CD14-positive monocyte (primary cell): ENCODE data around the gene CDK6. TPM values are rescaled to one million over a fixed set of nuclear protein-coding genes. Genes with fewer than 3 reads are reported as not detected.

Experiments used
- DNase-seq, 3 donors: peaks; one replicate each; pipeline ENCODE4 v3.0.0-alpha.2; 2011 to 2022
- H2AFZ ChIP-seq: 2 replicates; pipeline ENCODE4 v1.6.0; 2012; ENCODE audit warnings: mild to moderate bottlenecking, low read depth, low read length, inconsistent platforms; ENCODE audit not compliant: insufficient read depth, poor library complexity, severe bottlenecking
- H3K27ac ChIP-seq, 2 donors: 1 replicate in 1 of 2; 2 replicates in 1 of 2; pipeline ENCODE4 v1.5.1; 2012 to 2013; ENCODE audit warnings: low read length in 2 of 2, control low read depth in 1 of 2, inconsistent platforms in 1 of 2, low read depth in 1 of 2, mild to moderate bottlenecking in 1 of 2
- H3K27me3 ChIP-seq, 2 donors: one replicate each; pipeline versions ENCODE4 v1.6.0 to v1.6.1; 2011 to 2013; ENCODE audit warnings: low read length in 2 of 2; ENCODE audit not compliant: control insufficient read depth in 2 of 2, insufficient read depth in 2 of 2
- H3K36me3 ChIP-seq, 2 donors: replicated peaks in 1 of 2; 1 replicate in 1 of 2; 2 replicates in 1 of 2; pipeline versions ENCODE4 v1.5.1 to v1.6.1; 2012 to 2013; ENCODE audit warnings: low read length in 2 of 2, control low read depth in 1 of 2, inconsistent platforms in 1 of 2, mild to moderate bottlenecking in 1 of 2; ENCODE audit not compliant: insufficient read depth in 2 of 2, control insufficient read depth in 1 of 2
- H3K4me1 ChIP-seq, 2 donors: 1 replicate in 1 of 2; 2 replicates in 1 of 2; pipeline versions ENCODE4 v1.5.1 to v1.6.1; 2012 to 2013; ENCODE audit warnings: low read length in 2 of 2, control low read depth in 1 of 2, inconsistent platforms in 1 of 2, mild to moderate bottlenecking in 1 of 2, moderate library complexity in 1 of 2; ENCODE audit not compliant: insufficient read depth in 2 of 2, control insufficient read depth in 1 of 2
- H3K4me2 ChIP-seq: replicated peaks from 2 replicates; pipeline ENCODE3; 2012; ENCODE audit warnings: low read length, moderate library complexity, mild to moderate bottlenecking; ENCODE audit not compliant: poor library complexity, severe bottlenecking; ENCODE audit errors: extremely low read depth
- H3K4me3 ChIP-seq, 3 experiments: fragments of 200-600 bp in 1 of 3; sonication (generic) in 1 of 3; replicated peaks in 1 of 3; 1 replicate in 2 of 3; 2 replicates in 1 of 3; pipeline ENCODE4 v1.5.1; 2011 to 2013; ENCODE audit warnings: low read length in 3 of 3, mild to moderate bottlenecking in 3 of 3, control low read depth in 2 of 3, low read depth in 2 of 3, inconsistent platforms in 1 of 3, moderate library complexity in 1 of 3
- H3K79me2 ChIP-seq: 2 replicates; pipeline ENCODE4 v1.6.0; 2012; ENCODE audit warnings: mild to moderate bottlenecking, control low read depth, inconsistent platforms, low read length, moderate library complexity; ENCODE audit not compliant: insufficient read depth
- H3K9ac ChIP-seq: 2 replicates; pipeline ENCODE4 v1.6.0; 2017; ENCODE audit warnings: low read length, mild to moderate bottlenecking; ENCODE audit not compliant: insufficient read depth, poor library complexity, severe bottlenecking
- H3K9me3 ChIP-seq, 2 donors: replicated peaks in 1 of 2; 1 replicate in 1 of 2; 2 replicates in 1 of 2; pipeline versions ENCODE4 v1.5.1 to v1.6.1; 2012 to 2013; ENCODE audit warnings: low read length in 2 of 2, control low read depth in 1 of 2; ENCODE audit not compliant: control insufficient read depth in 1 of 2, insufficient read depth in 1 of 2
- H4K20me1 ChIP-seq: 2 replicates; pipeline ENCODE4 v1.6.0; 2012; ENCODE audit warnings: mild to moderate bottlenecking, low read length, control low read depth, moderate library complexity; ENCODE audit not compliant: insufficient read depth
- H3K27ac Mint-ChIP-seq, 7 donors: one replicate each; pipeline ENCODE4 v1.8.0; 2020; ENCODE audit warnings: mild to moderate bottlenecking in 7 of 7, mixed read lengths in 7 of 7, moderate library complexity in 6 of 7, inconsistent platforms in 2 of 7
- H3K27me3 Mint-ChIP-seq, 3 donors: one replicate each; pipeline ENCODE4 v1.8.0; 2021 to 2022; ENCODE audit warnings: low read depth in 3 of 3, mild to moderate bottlenecking in 3 of 3, mixed read lengths in 3 of 3, moderate library complexity in 3 of 3, inconsistent platforms in 1 of 3
- H3K36me3 Mint-ChIP-seq, 2 donors: one replicate each; pipeline ENCODE4 v1.8.0; 2020; ENCODE audit warnings: mixed read lengths in 2 of 2, inconsistent platforms in 1 of 2, mild to moderate bottlenecking in 1 of 2
- H3K4me1 Mint-ChIP-seq: one replicate; pipeline ENCODE4 v1.8.0; 2020; ENCODE audit warnings: mild to moderate bottlenecking, mixed read lengths
- H3K4me3 Mint-ChIP-seq, 2 donors: one replicate each; pipeline ENCODE4 v1.8.0; 2020; ENCODE audit warnings: mild to moderate bottlenecking in 2 of 2, mixed read lengths in 2 of 2, moderate library complexity in 1 of 2
- H3K9me3 Mint-ChIP-seq, 7 donors: one replicate each; pipeline ENCODE4 v1.8.0; 2020 to 2022; ENCODE audit warnings: mixed read lengths in 7 of 7, mild to moderate bottlenecking in 6 of 7, moderate library complexity in 6 of 7, inconsistent platforms in 2 of 7
- CTCF ChIP-seq: fragments of 200-600 bp; IDR thresholded peaks from one replicate; pipeline ENCODE4 v1.8.0; 2022; ENCODE audit warnings: antibody characterized with exemption, mild to moderate bottlenecking
- WGBS: methylation state at CpG from one replicate; pipeline ENCODE4 v1.1.5; 2013; ENCODE audit warnings: missing lambda C conversion rate; ENCODE audit not compliant: insufficient coverage; 5-methylcytosine and 5-hydroxymethylcytosine counted together
- intact Hi-C, 2 donors: fragments of 100-400 bp; cut with micrococcal nuclease; formaldehyde crosslinking; loops; one replicate each; pipeline versions ENCODE4 v1.15.0 to v1.15.1; 2023
- polyA plus RNA-seq, 3 donors: library from polyadenylated mRNA; depleted of rRNA in 1 of 3; unstranded in 2 of 3; stranded (reverse) in 1 of 3; fragments of 300-500 nt in 2 of 3; fragments of >200 nt in 1 of 3; fragmentation: Illumina TruSeq in 2 of 3; gene quantifications; 1 replicate in 2 of 3; 2 replicates in 1 of 3; pipeline ENCODE4 v1.2.3, GENCODE V29; 2012 to 2021

The CDK6 gene
- polyA plus RNA-seq, 3 donors = 3.4 to 4.3 (median 3.8) TPM

- no CpG with 5 or more reads among the region's 1 CpG for WGBS
- Histone ChIP-seq H3K9ac (no peak overlapping the region), H3K27ac (no peak overlapping the region), H3K79me2 (peaks cover 25% of the 10 kb centered on the region), H2AFZ (no peak overlapping the region), H3K9me3 (no peaks in the 10 kb centered on the region), H3K36me3 (no peaks in the 10 kb centered on the region), H4K20me1 (no peaks in the 10 kb centered on the region), H3K4me3 (no peak overlapping the region), H3K4me1 (peaks cover 1 to 5% of the 10 kb centered on the region in 2 donors), H3K27me3 (no peaks in the 10 kb centered on the region), H3K4me2 (no peak overlapping the region)
- Mint-ChIP-seq H3K4me1 (peaks cover 9% of the 10 kb centered on the region), H3K36me3 (peaks cover 0 to 5% of the 10 kb centered on the region in 2 donors), H3K9me3 (peaks cover 0 to 1% (median 0%) of the 10 kb centered on the region in 7 donors), H3K27ac (no peak overlapping the region), H3K27me3 (no peaks in the 10 kb centered on the region), H3K4me3 (no peak overlapping the region)
- intact Hi-C loops = no loop called here
- TF ChIP-seq CTCF = no peak
- DNase-seq = no peak
These were observed 98.7 kb downstream of the CDK6 start for GRCh38 chr7:92737706-92738105.

- H3K79me2 ChIP-seq = peaks cover 25% of the 10 kb centered on the region
- H3K27ac ChIP-seq = no peak overlapping the region
- no peak overlapping the region for H3K9ac ChIP-seq
- Mint-ChIP-seq H3K9me3 (peaks cover 0 to 2% (median 0%) of the 10 kb centered on the region in 7 donors), H3K27ac (no peak overlapping the region), H3K4me1 (peaks cover 17% of the 10 kb centered on the region), H3K36me3 (peaks cover 0 to 5% of the 10 kb centered on the region in 2 donors), H3K27me3 (no peaks in the 10 kb centered on the region), H3K4me3 (no peak overlapping the region)
- H3K4me2 ChIP-seq = no peak overlapping the region
- intact Hi-C loops = no loop called here
- no peak for DNase-seq
- no CpG with 5 or more reads among the region's 3 CpGs for WGBS
- H3K27me3 ChIP-seq = no peaks in the 10 kb centered on the region
- TF ChIP-seq CTCF = no peak
- no peaks in the 10 kb centered on the region for H3K36me3 ChIP-seq
- H2AFZ ChIP-seq = no peak overlapping the region
- no peak overlapping the region for H3K4me3 ChIP-seq
- H3K9me3 ChIP-seq = no peaks in the 10 kb centered on the region
- H4K20me1 ChIP-seq = no peaks in the 10 kb centered on the region
- peaks cover 10 to 13% of the 10 kb centered on the region in 2 donors for H3K4me1 ChIP-seq
These were observed 99.5 kb downstream of the CDK6 start for GRCh38 chr7:92736870-92737269.
